IMR-90 (cell line): ENCODE results near the gene ALDH7A1. TPM values are rescaled to one million over a fixed set of nuclear protein-coding genes. Genes with fewer than 3 reads are reported as not detected.

ENCODE experiments used
- ATAC-seq: fragments of 200-7000 bp; cut with Tn5 transposase; 2 replicates; pipeline ENCODE4 v1.9.1; 2020; ENCODE audit warnings: low read depth, mild to moderate bottlenecking, moderate library complexity
- BruUV-seq: library from RNA; stranded (reverse); fragments of 400-500 nt; replicated peaks from 2 replicates; lab custom pipeline; 2021; lab: Mats Ljungman, UMichigan
- CTCF ChIA-PET: fragments of 300-600 bp; formaldehyde crosslinking; extraction: SDS; loops from one replicate; lab custom pipeline; 2021; ENCODE audit warnings: antibody characterized with exemption; lab: Yijun Ruan, JAX
- POLR2A ChIA-PET: fragments of 300-600 bp; sonication (Branson Sonifier 250); formaldehyde crosslinking; loops from one replicate; lab custom pipeline; 2022; ENCODE audit warnings: antibody characterized with exemption; ENCODE audit not compliant: unreplicated experiment; lab: Charles Lee
- DNase-seq: peaks from one replicate; pipeline ENCODE4 v3.0.0; 2013
- H2AFZ ChIP-seq: replicated peaks from 2 replicates; pipeline ENCODE3; 2013; ENCODE audit warnings: low read length, mild to moderate bottlenecking; ENCODE audit not compliant: poor library complexity
- H2AK5ac ChIP-seq: 2 replicates; pipeline ENCODE4 v1.6.1; 2013; ENCODE audit warnings: low read depth, low read length, inconsistent platforms
- H2AK9ac ChIP-seq: replicated peaks from 2 replicates; pipeline ENCODE3; 2013; ENCODE audit warnings: mild to moderate bottlenecking, low read depth, low read length, moderate library complexity; ENCODE audit not compliant: poor library complexity
- H2BK120ac ChIP-seq: 2 replicates; pipeline ENCODE4 v1.6.1; 2013; ENCODE audit warnings: low read depth, low read length, inconsistent platforms
- H2BK15ac ChIP-seq: 3 replicates; pipeline ENCODE4 v1.6.1; 2013; ENCODE audit warnings: low read depth, low read length, inconsistent platforms
- H2BK20ac ChIP-seq: 2 replicates; pipeline ENCODE4 v1.6.1; 2013; ENCODE audit warnings: low read depth, mild to moderate bottlenecking, inconsistent platforms, low read length, moderate library complexity
- H2BK5ac ChIP-seq: 2 replicates; pipeline ENCODE4 v1.6.1; 2013; ENCODE audit warnings: mild to moderate bottlenecking, low read depth, low read length, inconsistent platforms; ENCODE audit not compliant: poor library complexity, severe bottlenecking
- H3K14ac ChIP-seq: replicated peaks from 2 replicates; pipeline ENCODE4 v1.6.1; 2013; ENCODE audit warnings: low read depth, low read length, inconsistent platforms
- H3K18ac ChIP-seq: 2 replicates; pipeline ENCODE4 v1.6.1; 2013; ENCODE audit warnings: low read depth, low read length, control low read depth
- H3K23ac ChIP-seq: 2 replicates; pipeline ENCODE4 v1.6.1; 2013; ENCODE audit warnings: low read depth, low read length, inconsistent platforms
- H3K27ac ChIP-seq: 2 replicates; pipeline ENCODE4 v1.5.1; 2013; ENCODE audit warnings: mild to moderate bottlenecking, control low read depth, low read length; ENCODE audit not compliant: insufficient read depth
- H3K27me3 ChIP-seq: 2 replicates; pipeline ENCODE4 v1.6.1; 2013; ENCODE audit warnings: low read length; ENCODE audit not compliant: control insufficient read depth, insufficient read depth
- H3K36me3 ChIP-seq: 2 replicates; pipeline ENCODE4 v1.6.1; 2013; ENCODE audit warnings: low read length, mixed read lengths; ENCODE audit not compliant: control insufficient read depth, insufficient read depth
- H3K4ac ChIP-seq: 2 replicates; pipeline ENCODE4 v1.6.1; 2013; ENCODE audit warnings: low read depth, low read length, inconsistent platforms
- H3K4me1 ChIP-seq: 2 replicates; pipeline ENCODE4 v1.6.1; 2013; ENCODE audit warnings: low read length, mixed read lengths; ENCODE audit not compliant: control insufficient read depth, insufficient read depth
- H3K4me2 ChIP-seq: 2 replicates; pipeline ENCODE4 v1.6.1; 2013; ENCODE audit warnings: low read depth, mild to moderate bottlenecking, control low read depth, low read length, moderate library complexity
- H3K4me3 ChIP-seq: 2 replicates; pipeline ENCODE4 v1.5.1; 2013; ENCODE audit warnings: low read depth, mild to moderate bottlenecking, control low read depth, low read length, moderate library complexity; ENCODE audit not compliant: insufficient read depth
- H3K56ac ChIP-seq: 2 replicates; pipeline ENCODE4 v1.6.1; 2013; ENCODE audit warnings: low read length, inconsistent platforms; ENCODE audit not compliant: insufficient read depth; ENCODE audit errors: extremely low read depth
- H3K79me1 ChIP-seq, 2 experiments: 2 replicates each; pipeline ENCODE4 v1.6.1; 2013; ENCODE audit warnings: low read length in 2 of 2, inconsistent platforms in 1 of 2, low read depth in 1 of 2
- H3K9ac ChIP-seq: 2 replicates; pipeline ENCODE4 v1.6.1; 2013; ENCODE audit warnings: low read depth, low read length, control low read depth
- H3K9me1 ChIP-seq: 2 replicates; pipeline ENCODE4 v1.6.1; 2013; ENCODE audit warnings: low read length, inconsistent platforms; ENCODE audit not compliant: insufficient read depth
- H3K9me3 ChIP-seq: 2 replicates; pipeline ENCODE4 v1.6.1; 2013; ENCODE audit warnings: low read length; ENCODE audit not compliant: control insufficient read depth, insufficient read depth
- H4K20me1 ChIP-seq: 2 replicates; pipeline ENCODE4 v1.6.1; 2013; ENCODE audit warnings: low read length, inconsistent platforms; ENCODE audit not compliant: insufficient read depth
- H4K5ac ChIP-seq: 2 replicates; pipeline ENCODE4 v1.6.1; 2013; ENCODE audit warnings: mild to moderate bottlenecking, low read depth, low read length, control low read depth
- H4K8ac ChIP-seq, 2 experiments: 2 replicates each; pipeline ENCODE4 v1.6.1; 2013; ENCODE audit warnings: low read depth in 2 of 2, low read length in 2 of 2, control low read depth in 1 of 2, inconsistent platforms in 1 of 2
- H4K91ac ChIP-seq: 2 replicates; pipeline ENCODE4 v1.6.1; 2013; ENCODE audit warnings: low read depth, low read length, inconsistent platforms; ENCODE audit not compliant: insufficient read depth
- BHLHE40 ChIP-seq: fragments of 150-350 bp; IDR thresholded peaks from 2 replicates; pipeline ENCODE4 v1.6.1; 2016; ENCODE audit warnings: mild to moderate bottlenecking, low read depth, low read length
- CHD1 ChIP-seq: IDR thresholded peaks from 2 replicates; pipeline ENCODE4 v1.6.1; 2012; ENCODE audit warnings: low read depth, low read length, improper control_type of control experiment
- RFX5 ChIP-seq: IDR thresholded peaks from 2 replicates; pipeline ENCODE4 v1.8.0; 2012; ENCODE audit warnings: low read depth, mild to moderate bottlenecking, low read length, moderate library complexity
- WGBS, 2 experiments: methylation state at CpG; one replicate each; pipeline versions ENCODE4 v1.1.5 to v1.1.7; 2013; ENCODE audit warnings: missing lambda C conversion rate in 2 of 2; ENCODE audit not compliant: insufficient read length in 1 of 2; ENCODE audit errors: extremely low coverage in 2 of 2; 5-methylcytosine and 5-hydroxymethylcytosine counted together
- dilution Hi-C: fragments of 300-500 bp; cut with HindIII; formaldehyde crosslinking; loops from one replicate; pipeline ENCODE4 v1.14.3; 2018; ENCODE audit warnings: low sequenced_read_pairs; ENCODE audit not compliant: unreplicated experiment
- in situ Hi-C: fragments of 300-500 bp; cut with MboI; formaldehyde crosslinking; loops from 3 replicates; pipeline ENCODE4 v1.14.3; 2019; ENCODE audit warnings: low sequenced_read_pairs, inconsistent platforms, mixed read lengths
- intact Hi-C: fragments of 100-400 bp; cut with micrococcal nuclease; formaldehyde crosslinking; loops from 2 replicates; pipeline ENCODE4 v1.10.0; 2022
- polyA plus RNA-seq, 3 experiments: library from polyadenylated mRNA; depleted of rRNA; stranded (reverse); fragments of >200 nt; gene quantifications; 2 replicates each; pipeline ENCODE4 v1.2.3, GENCODE V29; 2012; ENCODE audit warnings: low replicate concordance in 1 of 3
- total RNA-seq: library from RNA; depleted of rRNA; stranded (reverse); fragments of >200 nt; gene quantifications from 2 replicates; pipeline ENCODE4 v1.2.3, GENCODE V29; 2012

The ALDH7A1 gene
- total and polyA plus RNA-seq, 2 of the 4 experiments (the other 2 are of a cell fraction): 40.9 to 62.2 TPM

- ATAC-seq (no peak), DNase-seq (no peak)
- ChIA-PET CTCF (interaction anchor here (1.5 kb wide), 1 partner anchor 21 kb away, joined by 4 read pairs; the partner anchor contains the start of gene PHAX), POLR2A (no interaction called here)
- no peak overlapping the region for H4K91ac ChIP-seq
- no peak overlapping the region for H3K27ac ChIP-seq
- H3K4me2 ChIP-seq: no peak overlapping the region
- no peak overlapping the region for H3K23ac ChIP-seq
- no peaks in the 10 kb centered on the region for H3K79me1 ChIP-seq
- no peaks in the 10 kb centered on the region for H3K4me1 ChIP-seq
- no TSS peak for BruUV-seq
- H4K5ac ChIP-seq: no peak overlapping the region
- H2AK5ac ChIP-seq: no peak overlapping the region
- no peak overlapping the region for H2BK5ac ChIP-seq
- H3K14ac ChIP-seq: no peak overlapping the region
- no peak overlapping the region for H3K56ac ChIP-seq
- intact Hi-C loops (no loop called here), in situ Hi-C loops (no loop called here), dilution Hi-C loops (no loop called here)
- no peak overlapping the region for H2BK15ac ChIP-seq
- H2BK120ac ChIP-seq: no peak overlapping the region
- no peaks in the 10 kb centered on the region for H3K27me3 ChIP-seq
- no peak overlapping the region for H4K8ac ChIP-seq
- no peak overlapping the region for H3K18ac ChIP-seq
- no peak overlapping the region for H2AK9ac ChIP-seq
- H2BK20ac ChIP-seq: no peak overlapping the region
- no peaks in the 10 kb centered on the region for H4K20me1 ChIP-seq
- H3K9me1 ChIP-seq: no peaks in the 10 kb centered on the region
- no peaks in the 10 kb centered on the region for H3K9me3 ChIP-seq
- no peak overlapping the region for H3K9ac ChIP-seq
- no CpG with 5 or more reads among the region's 2 CpGs for WGBS, 2 experiments
- TF ChIP-seq RFX5 (no peak), CHD1 (no peak), BHLHE40 (no peak)
- no peak overlapping the region for H3K4ac ChIP-seq
- no peak overlapping the region for H2AFZ ChIP-seq
- peaks cover 30% of the 10 kb centered on the region for H3K36me3 ChIP-seq
- H3K4me3 ChIP-seq: no peak overlapping the region
Measured at GRCh38 chr5:126579716-126580115, 15.3 kb downstream of the ALDH7A1 start.
